Panc1 (cell line): Measurements from ENCODE around the gene FAM98A. TPM values are rescaled to one million over a fixed set of nuclear protein-coding genes. Genes with fewer than 3 reads are reported as not detected.

ENCODE experiments used
- ATAC-seq: fragments of 200-7000 bp; cut with Tn5 transposase; 2 replicates; pipeline ENCODE4 v1.9.1; 2020; ENCODE audit warnings: mild to moderate bottlenecking, moderate library complexity
- Bru-seq: library from RNA; stranded (reverse); fragments of 400-500 nt; gene quantifications from one replicate; lab custom pipeline; 2021; lab: Mats Ljungman, UMichigan
- BruChase-seq, 2 experiments: library from RNA; stranded (reverse); fragments of 400-500 nt; gene quantifications; one replicate each; lab custom pipeline; 2021; lab: Mats Ljungman, UMichigan
- BruUV-seq: library from RNA; stranded (reverse); fragments of 400-500 nt; replicated peaks from 2 replicates; lab custom pipeline; 2021; lab: Mats Ljungman, UMichigan
- CTCF ChIA-PET: fragments of 300-600 bp; sonication (Branson Sonifier 250); formaldehyde crosslinking; loops from one replicate; lab custom pipeline; 2022; ENCODE audit warnings: antibody characterized with exemption; lab: Charles Lee
- POLR2A ChIA-PET: fragments of 300-600 bp; sonication (Branson Sonifier 250); formaldehyde crosslinking; loops from one replicate; lab custom pipeline; 2022; ENCODE audit warnings: antibody characterized with exemption; lab: Charles Lee
- DNase-seq: peaks from one replicate; pipeline ENCODE4 v3.0.0-alpha.2; 2010; ENCODE audit warnings: low read depth, low spot score
- H3K27ac ChIP-seq: 2 replicates; pipeline ENCODE4 v1.5.1; 2011; ENCODE audit warnings: mild to moderate bottlenecking, low read length, inconsistent platforms
- H3K27me3 ChIP-seq: fragments of 200-500 bp; sonication (Bioruptor generic); 2 replicates; pipeline ENCODE4 v1.6.0; 2014; ENCODE audit warnings: low read length, inconsistent platforms; ENCODE audit not compliant: control insufficient read depth, insufficient read depth
- H3K36me3 ChIP-seq: fragments of 200-500 bp; sonication (Bioruptor generic); 2 replicates; pipeline ENCODE4 v1.5.1; 2014; ENCODE audit warnings: inconsistent platforms, mild to moderate bottlenecking, low read length, moderate library complexity; ENCODE audit not compliant: control insufficient read depth, insufficient read depth
- H3K4me1 ChIP-seq: 2 replicates; pipeline ENCODE4 v1.5.1; 2011; ENCODE audit warnings: inconsistent platforms, mild to moderate bottlenecking, low read length, moderate library complexity; ENCODE audit not compliant: control insufficient read depth, insufficient read depth
- H3K4me3 ChIP-seq, 2 experiments: 2 replicates each; pipeline ENCODE4 v1.5.1; 2011 to 2012; ENCODE audit warnings: low read depth in 2 of 2, low read length in 2 of 2, mild to moderate bottlenecking in 2 of 2, inconsistent platforms in 1 of 2, moderate library complexity in 1 of 2
- H3K9me3 ChIP-seq: fragments of 200-500 bp; sonication (Bioruptor generic); 2 replicates; pipeline ENCODE4 v1.5.1; 2014; ENCODE audit warnings: low read depth, mild to moderate bottlenecking, inconsistent platforms, low read length, moderate library complexity; ENCODE audit not compliant: control insufficient read depth, insufficient read depth
- CTCF ChIP-seq: fragments of 450-650 bp; IDR thresholded peaks from 2 replicates; pipeline ENCODE4 v1.5.1; 2017; ENCODE audit warnings: mild to moderate bottlenecking
- POLR2AphosphoS5 ChIP-seq: IDR thresholded peaks from 2 replicates; pipeline ENCODE4 v1.6.1; 2012; ENCODE audit warnings: mild to moderate bottlenecking, low read depth, low read length, moderate library complexity
- SIN3A ChIP-seq: IDR thresholded peaks from 2 replicates; pipeline ENCODE4 v1.6.1; 2012; ENCODE audit warnings: low read depth, mild to moderate bottlenecking, low read length, moderate library complexity, borderline replicate concordance; ENCODE audit not compliant: insufficient read depth
- TCF7L2 ChIP-seq: IDR thresholded peaks from 2 replicates; pipeline ENCODE4 v1.6.1; 2011; ENCODE audit warnings: mild to moderate bottlenecking, low read depth, low read length, inconsistent platforms
- in situ Hi-C: cut with HindIII; loops from 2 replicates; pipeline ENCODE4 v1.10.0; 2016; ENCODE audit warnings: low sequenced_read_pairs, low pct_unique_long_range_greater_than_20kb
- intact Hi-C: fragments of 100-400 bp; cut with micrococcal nuclease; formaldehyde crosslinking; loops from one replicate; pipeline ENCODE4 v1.10.0; 2022; ENCODE audit not compliant: unreplicated experiment
- long read RNA-seq: library from polyadenylated mRNA; unstranded; transcript quantifications from one replicate; pipeline ENCODE4 v2.0.0, GENCODE V29; 2021; ENCODE audit not compliant: unreplicated experiment
- polyA plus RNA-seq: library from polyadenylated mRNA; unstranded; fragments of >200 nt; gene quantifications from one replicate; pipeline ENCODE4 v1.2.1, GENCODE V29; 2012; ENCODE audit warnings: missing spikeins; ENCODE audit not compliant: insufficient read length
- total RNA-seq: library from RNA; stranded (reverse); gene quantifications from one replicate; pipeline ENCODE4 v1.2.1, GENCODE V29; 2021; ENCODE audit not compliant: unreplicated experiment
- TF ChIP-seq, protein P1 (sequence below), 2 experiments: IDR thresholded peaks; 2 replicates each; pipeline ENCODE4 v1.6.1; 2011 to 2012; ENCODE audit warnings: low read depth in 2 of 2, control low read depth in 1 of 2, low read length in 1 of 2, mild to moderate bottlenecking in 1 of 2, moderate library complexity in 1 of 2; ENCODE audit not compliant: insufficient read depth in 1 of 2

The FAM98A gene
- 39.2 TPM for total RNA-seq
- polyA plus RNA-seq, result 25.6 TPM
- percentile 77 among the genes with signal in this experiment for Bru-seq, nascent RNA
- percentile 90 among the genes with signal in this experiment for BruChase-seq, experiment 1, labeled RNA remaining after a 2-hour chase
- BruChase-seq, experiment 2, labeled RNA remaining after a 6-hour chase, result percentile 91 among the genes with signal in this experiment
- long read RNA-seq, transcript FAM98A-201 (8 exons, 2,816 nt), result major isoform, 16 of 31 reads
- long read RNA-seq, partial matches to known transcripts, result 5 of 31 reads
- long read RNA-seq, other reads (novel, unspliced or antisense), result 10 of 31 reads

DNA sequence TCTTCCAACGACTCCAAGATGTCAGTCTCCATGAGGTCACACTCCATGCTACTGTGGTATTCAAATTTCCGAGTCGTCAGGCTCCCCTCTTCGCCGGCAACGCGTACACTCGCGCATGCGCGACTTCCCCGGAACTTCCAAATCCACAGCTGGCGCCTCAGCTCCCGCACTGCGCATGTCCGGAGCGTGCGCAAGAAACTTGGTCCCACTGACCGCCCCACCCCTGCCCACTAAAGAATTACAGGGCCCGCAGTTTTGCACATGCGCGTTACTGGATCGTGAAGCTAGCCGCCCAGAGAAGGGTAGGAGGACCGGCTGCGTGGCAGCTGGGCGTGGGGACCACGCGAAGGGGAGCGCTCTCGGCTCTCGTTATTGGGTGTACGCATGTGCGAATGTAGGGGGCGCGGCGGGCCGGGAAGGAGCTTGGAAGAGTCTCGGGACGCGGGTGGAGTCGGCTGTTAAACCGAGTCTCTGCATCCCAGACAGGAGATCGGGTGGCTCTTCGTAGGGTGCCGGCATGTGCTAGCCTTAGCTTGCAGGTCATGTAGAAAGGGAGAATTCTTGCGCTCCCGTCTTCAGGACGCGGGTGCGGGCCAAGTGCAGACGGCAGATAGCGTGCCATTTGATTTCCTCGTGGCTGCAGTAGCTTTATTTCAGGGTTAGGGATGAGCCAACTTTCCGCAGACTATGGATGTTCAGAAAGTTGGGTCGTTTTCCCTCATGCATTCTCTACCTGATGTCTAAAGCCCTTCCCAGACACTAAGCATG is at the start of gene FAM98A:
Gene FAM98A, minus strand, starts transcription at position 125 of the 768 bp plus-strand sequence. Its CDS starts 78 bp downstream, at position 47.
- ATAC-seq (peak; percentile 99), DNase-seq (peak; percentile 94)
- TSS peak; percentile 83 for BruUV-seq
- POLR2A ChIA-PET, result interaction anchor here (0.6 kb wide), 1 partner anchor 80 kb away, joined by 5 read pairs; no protein-coding TSS in a partner anchor
- CTCF ChIA-PET, result interaction anchor here (0.7 kb wide), 1 partner anchor 394 kb away, joined by 3 read pairs; no protein-coding TSS in a partner anchor
- Histone ChIP-seq H3K4me1 (peaks cover 12% of the 10 kb centered on the region; the same call in 1 of the 2 replicates), H3K4me3 (peak within 1 kb of the TSS; percentile 95 to 96), H3K27ac (peak within 1 kb of the TSS; percentile 80), H3K36me3 (peaks cover 6% of the 10 kb centered on the region; the same call in 1 of the 2 replicates), H3K27me3 (no peaks in the 10 kb centered on the region), H3K9me3 (no peaks in the 10 kb centered on the region)
- in situ Hi-C loops (no loop called here), intact Hi-C loops (no loop called here)
- TF ChIP-seq SIN3A, result no peak; the same call in 1 of the 2 replicates
- TF ChIP-seq POLR2AphosphoS5, result peak; percentile 74; the same call in 1 of the 2 replicates

DNA sequence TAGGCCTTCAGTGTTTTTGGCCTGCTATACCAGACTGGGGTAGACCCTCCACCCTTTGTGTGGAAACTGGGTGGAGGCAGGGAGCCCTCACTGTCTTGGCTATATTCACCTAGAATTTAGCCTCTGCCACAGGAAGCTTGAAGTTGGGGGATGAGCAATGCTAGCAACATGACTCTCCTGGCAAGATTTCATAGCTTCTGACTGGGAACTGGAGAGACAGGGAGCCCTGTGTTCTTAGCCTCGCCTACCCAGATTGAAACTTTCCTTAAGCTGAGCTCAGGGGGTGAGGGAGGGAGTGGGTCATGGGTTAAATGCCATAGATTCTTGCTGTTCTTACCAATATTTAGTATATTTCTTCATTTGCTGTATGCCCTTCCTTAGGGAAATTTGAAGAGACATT is 46.8 kb upstream of the FAM98A start:
- ChIA-PET POLR2A (no interaction called here), CTCF (no interaction called here)
- BruUV-seq, result no TSS peak
- ATAC-seq (no peak), DNase-seq (no peak)
- Histone ChIP-seq H3K36me3 (no peaks in the 10 kb centered on the region), H3K9me3 (no peaks in the 10 kb centered on the region), H3K4me3 (no peak overlapping the region), H3K4me1 (no peaks in the 10 kb centered on the region), H3K27ac (no peak overlapping the region), H3K27me3 (no peaks in the 10 kb centered on the region)
- in situ Hi-C loops (no loop called here), intact Hi-C loops (no loop called here)
- TF ChIP-seq TCF7L2, result no peak

- TF ChIP-seq POLR2AphosphoS5, result no peak
- TF ChIP-seq, protein P1, sequence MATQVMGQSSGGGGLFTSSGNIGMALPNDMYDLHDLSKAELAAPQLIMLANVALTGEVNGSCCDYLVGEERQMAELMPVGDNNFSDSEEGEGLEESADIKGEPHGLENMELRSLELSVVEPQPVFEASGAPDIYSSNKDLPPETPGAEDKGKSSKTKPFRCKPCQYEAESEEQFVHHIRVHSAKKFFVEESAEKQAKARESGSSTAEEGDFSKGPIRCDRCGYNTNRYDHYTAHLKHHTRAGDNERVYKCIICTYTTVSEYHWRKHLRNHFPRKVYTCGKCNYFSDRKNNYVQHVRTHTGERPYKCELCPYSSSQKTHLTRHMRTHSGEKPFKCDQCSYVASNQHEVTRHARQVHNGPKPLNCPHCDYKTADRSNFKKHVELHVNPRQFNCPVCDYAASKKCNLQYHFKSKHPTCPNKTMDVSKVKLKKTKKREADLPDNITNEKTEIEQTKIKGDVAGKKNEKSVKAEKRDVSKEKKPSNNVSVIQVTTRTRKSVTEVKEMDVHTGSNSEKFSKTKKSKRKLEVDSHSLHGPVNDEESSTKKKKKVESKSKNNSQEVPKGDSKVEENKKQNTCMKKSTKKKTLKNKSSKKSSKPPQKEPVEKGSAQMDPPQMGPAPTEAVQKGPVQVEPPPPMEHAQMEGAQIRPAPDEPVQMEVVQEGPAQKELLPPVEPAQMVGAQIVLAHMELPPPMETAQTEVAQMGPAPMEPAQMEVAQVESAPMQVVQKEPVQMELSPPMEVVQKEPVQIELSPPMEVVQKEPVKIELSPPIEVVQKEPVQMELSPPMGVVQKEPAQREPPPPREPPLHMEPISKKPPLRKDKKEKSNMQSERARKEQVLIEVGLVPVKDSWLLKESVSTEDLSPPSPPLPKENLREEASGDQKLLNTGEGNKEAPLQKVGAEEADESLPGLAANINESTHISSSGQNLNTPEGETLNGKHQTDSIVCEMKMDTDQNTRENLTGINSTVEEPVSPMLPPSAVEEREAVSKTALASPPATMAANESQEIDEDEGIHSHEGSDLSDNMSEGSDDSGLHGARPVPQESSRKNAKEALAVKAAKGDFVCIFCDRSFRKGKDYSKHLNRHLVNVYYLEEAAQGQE (IDR thresholded peaks at IDR 0.05; ENCODE audit: insufficient read depth in 1 of 2, low read depth in 2 of 2, low read length in 1 of 2), result no peak
- TF ChIP-seq SIN3A, result no peak
- TF ChIP-seq TCF7L2, result no peak
- TF ChIP-seq CTCF, result no peak
- Histone ChIP-seq H3K4me3 (no peak overlapping the region), H3K36me3 (no peaks in the 10 kb centered on the region), H3K27me3 (no peaks in the 10 kb centered on the region), H3K9me3 (no peaks in the 10 kb centered on the region), H3K4me1 (no peaks in the 10 kb centered on the region), H3K27ac (no peak overlapping the region)
- intact Hi-C loops, result no loop called here
- ChIA-PET POLR2A (no interaction called here), CTCF (no interaction called here)
- no peak for DNase-seq
- no TSS peak for BruUV-seq
- in situ Hi-C loops, result no loop called here
- no peak for ATAC-seq
Measured at GRCh38 chr2:33644215-33644614, 45.1 kb upstream of the FAM98A start.
